Iris pigment epithelial cell (primary cell): ENCODE measurements around the gene WDSUB1.

Experiments used
- DNase-seq: peaks from one replicate; pipeline ENCODE4 v3.0.0-alpha.2; 2011; ENCODE audit warnings: low read depth

WDSUB1 gene

DNA sequence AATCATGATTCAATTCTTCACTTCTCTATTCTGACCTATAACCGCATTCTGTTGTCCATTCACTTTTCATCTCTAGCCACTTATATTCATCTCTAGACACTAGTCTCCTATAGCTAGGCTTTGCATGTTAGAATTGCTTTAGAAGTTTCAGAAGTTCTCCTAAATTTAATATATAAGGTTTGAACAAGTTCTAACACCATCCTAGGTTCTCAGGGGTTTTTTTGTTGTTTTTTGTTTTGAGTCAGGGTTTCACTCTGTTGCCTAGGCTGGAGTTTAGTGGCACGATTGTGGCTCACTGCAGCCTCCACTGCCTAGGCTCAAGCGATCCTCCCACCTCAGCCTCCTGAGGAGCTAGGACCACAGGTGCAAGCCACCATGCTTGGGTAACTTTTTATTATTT lies 19.9 kb downstream of the WDSUB1 start:
- DNase-seq: no peak

DNA sequence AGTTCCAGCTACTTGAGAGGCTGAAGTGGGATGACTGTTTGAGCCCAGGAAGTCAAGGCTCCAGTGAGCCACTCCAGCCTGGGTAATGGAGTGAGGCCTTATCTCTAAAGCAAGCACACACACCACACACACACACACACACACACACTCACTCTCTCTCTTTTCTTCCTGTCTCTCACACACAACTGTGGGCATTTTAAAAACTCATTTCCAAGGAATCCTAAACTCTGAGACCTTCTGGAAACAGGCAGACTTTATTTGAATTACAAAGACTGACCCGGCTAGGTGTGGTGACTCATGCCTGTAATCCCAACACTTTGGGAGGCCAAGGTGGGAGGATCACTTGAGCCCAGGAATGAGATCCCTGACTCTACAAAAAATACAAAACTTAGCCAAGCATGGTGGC lies 21.3 kb downstream of the WDSUB1 start:
- peak; percentile 58 for DNase-seq

DNA sequence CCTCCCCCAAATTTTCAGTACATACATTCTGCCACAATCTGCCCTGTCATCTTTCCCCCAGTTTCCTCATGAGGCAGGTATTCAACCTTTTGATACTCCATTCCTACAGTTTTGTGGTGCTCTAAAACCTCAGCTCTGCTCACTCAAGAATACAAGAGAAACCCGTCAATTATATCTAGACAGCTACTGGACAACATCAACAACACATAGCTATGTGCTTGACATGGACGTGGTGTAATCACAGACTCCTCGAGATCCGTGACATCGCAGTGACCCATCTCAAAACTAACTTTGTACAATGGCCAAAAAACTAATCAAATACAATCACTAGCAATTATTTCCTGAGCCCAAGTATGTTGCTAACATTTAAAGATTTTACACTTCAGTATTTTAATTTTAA lies 23.6 kb downstream of the WDSUB1 start:
- no peak for DNase-seq

DNA sequence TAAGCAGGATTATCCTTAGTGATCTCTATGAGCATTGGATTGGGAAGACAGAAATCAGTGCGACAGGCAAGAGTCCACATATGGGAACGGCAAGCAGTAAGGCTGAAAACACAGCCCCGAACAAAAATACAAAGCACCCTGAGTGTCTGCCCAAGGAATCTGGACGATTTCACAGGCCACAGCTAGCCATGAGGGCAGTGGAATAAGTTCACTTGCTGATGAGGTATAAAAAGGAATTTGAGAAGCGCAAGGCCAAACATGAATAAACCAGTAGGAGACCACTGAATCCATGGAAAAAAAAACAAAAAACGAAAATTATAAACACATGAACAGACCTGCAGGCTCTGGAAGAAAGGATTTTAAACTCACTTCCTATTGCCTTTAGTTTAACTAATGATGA lies 24.3 kb downstream of the WDSUB1 start:
- peak; percentile 11 for DNase-seq

- DNase-seq: peak; percentile 94
Measured at GRCh38 chr2:159256159-159256558, 30.3 kb downstream of the WDSUB1 start.

GRCh38 chr2:159252905-159253304 lies 33.6 kb downstream of the WDSUB1 start:
- DNase-seq: no peak

GRCh38 chr2:159251296-159252173 lies 35.0 kb downstream of the WDSUB1 start:
- no peak for DNase-seq

DNA sequence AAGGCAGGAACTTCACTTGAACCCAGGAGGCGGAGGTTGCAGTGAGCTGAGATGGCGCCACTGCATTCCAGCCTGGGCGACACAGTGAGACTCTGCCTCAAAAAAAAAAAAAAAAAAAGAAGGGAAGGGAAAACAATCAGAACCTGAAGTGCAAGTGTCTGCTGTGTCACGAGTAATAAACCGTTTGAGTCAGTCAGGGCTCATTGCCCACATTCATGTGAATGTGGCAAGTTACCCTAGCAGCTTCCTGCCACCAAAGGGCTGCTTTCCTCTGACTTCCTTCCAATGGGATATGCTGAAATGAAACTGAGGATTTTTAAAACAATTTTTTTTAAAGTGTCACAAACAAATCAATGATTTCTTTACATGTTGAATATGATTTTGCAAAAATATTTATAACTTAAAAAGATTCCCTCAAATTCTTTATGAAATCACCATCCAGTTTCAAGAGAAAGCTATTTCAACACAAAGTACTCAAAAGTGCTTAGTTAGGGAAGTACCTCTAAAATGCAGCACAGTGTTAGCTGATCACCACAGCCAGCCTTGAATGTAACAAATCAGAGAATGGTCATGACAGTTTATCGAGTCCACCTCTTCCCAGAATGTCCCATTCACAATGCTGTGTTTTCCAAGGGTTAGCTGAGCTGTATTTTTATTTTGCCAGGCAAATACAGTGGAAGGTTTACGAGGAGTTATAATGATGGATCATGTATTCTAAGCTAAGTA lies 36.4 kb downstream of the WDSUB1 start:
- peak; percentile 65 for DNase-seq

- no peak for DNase-seq
Measured at GRCh38 chr2:159246325-159246988, 40.0 kb downstream of the WDSUB1 start.

GRCh38 chr2:159243529-159243928 lies 43.0 kb downstream of the WDSUB1 start:
- DNase-seq: no peak

DNA sequence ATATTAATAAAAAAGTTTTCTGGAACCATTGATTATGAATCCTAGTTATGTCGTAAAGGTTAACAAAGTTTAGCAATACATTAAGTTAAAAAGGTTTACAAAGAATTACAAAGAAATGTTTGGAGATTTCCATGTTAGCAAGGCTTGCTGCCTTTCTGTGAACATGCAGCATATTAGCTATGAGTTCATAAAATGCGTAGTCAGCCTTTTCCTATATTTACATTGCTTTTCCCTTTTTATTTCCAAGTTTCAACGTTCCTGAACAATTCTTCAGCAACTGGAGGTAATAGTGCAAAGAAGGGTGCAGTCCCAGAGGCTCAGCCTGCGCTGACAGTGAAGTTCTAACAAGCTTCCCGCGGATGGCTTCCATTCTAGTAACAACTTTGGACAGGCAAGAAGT lies 51.6 kb downstream of the WDSUB1 start:
- DNase-seq: no peak

DNA sequence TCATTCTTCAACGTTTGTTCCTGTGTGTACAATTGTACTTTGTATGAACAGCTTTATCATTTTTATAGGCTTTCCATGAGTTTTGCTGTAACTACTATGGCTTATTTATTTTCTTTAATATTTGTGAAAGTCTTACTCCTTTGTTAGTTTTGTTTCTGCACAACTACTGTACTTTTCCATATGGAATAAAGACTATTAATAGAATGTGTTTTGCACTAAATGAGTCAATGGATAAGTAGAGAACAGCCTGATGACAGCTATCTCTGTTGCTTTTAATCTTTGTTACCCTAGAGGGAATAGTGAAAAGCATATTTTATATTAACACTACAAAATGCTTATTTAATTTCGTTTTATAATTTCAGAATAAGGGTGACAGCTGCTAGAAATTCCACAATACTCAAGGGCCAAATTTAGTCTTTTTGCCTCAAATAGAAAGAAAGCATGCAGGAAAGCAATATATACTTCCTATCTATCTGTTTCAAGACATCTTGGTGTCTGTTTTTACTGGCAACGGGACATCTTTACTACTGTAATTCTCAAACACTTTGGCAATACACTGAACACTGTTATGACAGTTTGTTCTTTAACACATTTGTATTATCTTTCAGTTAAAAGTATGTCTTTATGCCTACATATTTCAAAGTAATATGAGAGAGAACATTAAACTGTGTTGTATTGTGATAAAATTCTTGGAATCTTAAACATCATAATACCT lies 53.9 kb downstream of the WDSUB1 start:
- DNase-seq: no peak

DNA sequence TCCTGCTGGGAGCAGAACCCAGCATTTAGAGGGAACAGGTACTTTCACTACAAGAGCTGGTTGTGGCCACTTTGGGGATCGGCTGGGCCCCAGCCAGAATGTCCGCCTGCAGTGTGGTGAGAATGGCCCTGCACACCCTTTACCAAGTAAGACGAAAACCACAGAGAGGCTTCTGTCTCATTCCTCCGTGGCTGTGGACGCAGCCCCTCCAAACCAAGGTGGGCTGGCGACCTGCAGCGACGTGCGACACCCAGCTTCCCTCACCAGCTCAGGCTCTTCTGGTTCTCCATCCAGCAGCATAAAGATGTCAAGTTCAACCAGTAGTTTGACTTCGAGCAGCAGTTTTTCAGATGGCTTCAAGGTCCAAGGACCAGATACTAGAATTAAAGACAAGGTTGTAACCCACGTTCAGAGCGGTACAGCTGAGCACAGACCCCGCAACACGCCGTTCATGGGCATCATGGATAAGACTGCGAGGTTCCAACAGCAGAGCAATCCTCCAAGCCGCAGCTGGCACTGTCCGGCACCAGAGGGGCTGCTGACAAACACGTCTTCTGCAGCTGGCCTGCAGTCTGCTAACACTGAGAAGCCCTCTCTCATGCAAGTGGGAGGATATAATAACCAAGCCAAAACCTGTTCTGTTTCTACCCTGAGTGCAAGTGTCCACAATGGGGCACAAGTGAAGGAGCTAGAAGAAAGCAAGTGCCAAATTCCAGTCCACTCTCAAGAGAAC lies 56.2 kb downstream of the WDSUB1 start:
- DNase-seq: no peak

- DNase-seq: no peak
Measured at GRCh38 chr2:159229476-159230144, 56.9 kb downstream of the WDSUB1 start.

DNA sequence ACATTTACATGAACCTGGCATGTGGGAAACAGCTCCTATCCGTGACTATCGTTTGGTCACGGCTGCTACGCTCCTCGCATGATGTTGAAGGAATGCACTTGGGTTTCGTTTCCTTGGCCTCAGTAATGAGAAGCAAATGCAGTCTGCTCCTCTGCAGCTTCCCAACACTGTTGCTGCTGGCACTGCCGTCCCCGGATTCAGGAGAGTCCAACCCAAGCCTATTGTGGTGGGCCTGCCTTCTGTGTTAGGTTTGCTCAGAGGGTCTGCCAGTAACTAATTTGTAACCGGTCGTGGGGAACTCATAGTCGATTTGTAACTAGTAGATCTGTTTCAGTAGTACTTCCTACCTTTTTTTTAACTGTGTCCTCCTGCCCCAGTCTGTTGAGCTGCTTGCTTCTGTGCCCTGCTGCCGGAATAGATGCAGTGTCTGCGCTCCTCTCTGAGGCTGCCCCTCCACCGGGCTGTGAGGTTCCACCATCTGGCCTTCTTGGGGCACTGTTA lies 58.4 kb downstream of the WDSUB1 start:
- DNase-seq: no peak

- DNase-seq: no peak
Measured at GRCh38 chr2:159227467-159227866, 59.0 kb downstream of the WDSUB1 start.

DNA sequence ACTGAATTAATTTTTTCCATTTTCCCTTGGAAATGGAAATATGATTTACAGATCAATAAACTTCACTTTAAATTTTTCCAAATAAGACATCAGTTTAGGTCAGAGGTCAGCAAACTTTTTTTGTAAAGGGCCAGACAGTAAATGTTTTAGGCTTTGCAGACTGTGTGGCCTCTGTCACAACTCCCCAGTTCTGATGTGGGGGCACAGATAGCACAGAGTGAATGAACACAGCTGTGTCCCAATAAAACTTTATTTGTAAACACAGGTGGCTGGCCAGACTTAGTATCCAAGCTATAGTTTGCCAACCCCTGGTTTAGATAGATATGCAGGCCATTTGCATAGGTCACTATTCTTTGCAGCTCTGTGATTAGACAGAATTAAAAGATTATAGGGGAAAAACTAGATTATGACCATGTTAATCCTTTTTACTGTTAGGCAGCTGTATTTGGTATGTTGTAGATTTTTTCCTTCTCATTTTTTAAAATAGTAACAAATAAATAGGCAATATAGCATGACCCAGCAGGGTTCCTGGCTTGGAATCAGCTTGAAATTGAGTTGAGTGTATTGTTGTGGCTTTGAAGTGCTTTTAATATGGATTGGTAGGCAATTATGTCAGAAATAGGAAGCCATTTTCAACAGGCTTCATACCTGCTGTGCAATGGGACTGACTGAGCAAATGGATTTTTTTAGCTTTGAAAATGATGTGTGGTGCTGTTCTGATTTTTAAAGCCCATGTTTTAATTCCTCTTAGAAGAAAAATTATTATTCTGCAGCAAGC lies 59.7 kb downstream of the WDSUB1 start:
- DNase-seq: no peak

GRCh38 chr2:159226059-159226461 lies 60.4 kb downstream of the WDSUB1 start:
- peak; percentile 72 for DNase-seq

DNA sequence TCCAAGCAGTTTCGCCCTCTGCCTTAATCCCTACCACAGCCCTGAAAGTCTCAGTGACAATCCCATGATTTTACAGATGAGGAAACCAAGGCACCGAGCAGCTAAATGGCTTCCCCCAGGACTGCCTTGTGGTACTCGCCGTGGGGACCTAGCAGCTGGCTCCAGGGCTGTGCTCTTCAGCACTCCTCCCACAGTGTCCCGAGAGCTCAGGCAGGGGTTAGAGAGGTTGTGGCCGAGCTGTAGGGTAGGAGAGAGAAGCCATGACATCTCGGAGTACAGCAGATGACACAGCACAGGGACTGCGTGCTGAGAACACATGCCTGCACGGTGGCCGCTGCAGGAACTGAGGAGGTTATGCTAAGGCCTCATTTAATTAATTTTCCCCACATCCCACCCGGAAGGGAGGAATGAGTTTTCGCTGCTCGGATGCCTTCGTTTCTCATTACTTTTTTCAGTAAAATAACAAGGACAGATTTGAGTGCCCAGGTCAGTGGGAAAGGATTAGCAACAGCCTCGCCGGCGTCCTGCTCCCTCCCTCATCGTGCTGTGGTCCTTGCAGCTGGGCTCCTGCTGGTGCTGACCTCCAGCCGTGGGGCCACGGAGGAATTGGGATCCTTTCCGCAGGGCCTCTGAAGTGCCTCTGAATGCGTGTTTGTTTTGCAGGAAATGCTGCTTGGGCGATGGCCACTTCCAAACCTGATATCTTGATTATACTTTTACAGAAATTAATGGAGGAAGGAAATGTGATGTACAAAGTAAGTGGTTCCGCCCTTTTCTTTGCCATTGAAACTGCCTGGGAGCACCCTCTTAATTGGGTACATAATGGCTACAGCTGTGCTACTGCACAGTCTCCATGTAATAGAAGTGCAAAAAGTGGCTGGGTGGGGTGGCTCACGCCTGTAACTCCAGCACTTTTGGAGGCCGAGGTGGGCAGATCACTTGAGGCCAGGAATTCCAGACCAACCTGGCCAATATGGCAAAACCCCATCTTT lies 61.2 kb downstream of the WDSUB1 start:
- DNase-seq: no peak
